ENCODE data around the gene TRAPPC11.

TRAPPC11 gene

GRCh38 chr4:183627979-183628588 is 31.0 kb upstream of the TRAPPC11 start:
- no peak for DNase-seq (ENCODE audit: low read depth, low spot score)

GRCh38 chr4:183631577-183632198 is 27.4 kb upstream of the TRAPPC11 start:
- no peak for TF ChIP-seq CTCF (IDR thresholded peaks at IDR 0.05; ENCODE audit: insufficient read depth, low read length, missing control alignments)
- CTCF ChIA-PET = no interaction called here
- DNase-seq (ENCODE audit: low read depth, low spot score) = no peak
- no peak overlapping the region for H3K4me3 ChIP-seq (ENCODE audit: low read depth, low read length)
- POLR2A ChIA-PET = no interaction called here

More at GRCh38 chr4:183627979-183628588, 31.0 kb upstream of the TRAPPC11 start:
- CTCF ChIA-PET = no interaction called here
- TF ChIP-seq CTCF (IDR thresholded peaks at IDR 0.05; ENCODE audit: insufficient read depth, low read length, missing control alignments) = no peak
- no peak overlapping the region for H3K4me3 ChIP-seq (ENCODE audit: low read depth, low read length)
- POLR2A ChIA-PET = no interaction called here

- TF ChIP-seq CTCF (IDR thresholded peaks at IDR 0.05; ENCODE audit: insufficient read depth, low read length, missing control alignments) = no peak
- H3K4me3 ChIP-seq (ENCODE audit: low read depth, low read length) = no peak overlapping the region
- ChIA-PET CTCF (no interaction called here), POLR2A (no interaction called here)
- DNase-seq (ENCODE audit: low read depth, low spot score) = no peak
These were observed 26.4 kb upstream of the TRAPPC11 start for GRCh38 chr4:183632689-183633088.

- ChIA-PET CTCF (interaction anchor here (1.3 kb wide), 1 partner anchor 20 kb away, joined by 3 read pairs; no protein-coding TSS in a partner anchor), POLR2A (no interaction called here)
- TF ChIP-seq CTCF (IDR thresholded peaks at IDR 0.05; ENCODE audit: insufficient read depth, low read length, missing control alignments) = no peak
- DNase-seq (ENCODE audit: low read depth, low spot score) = no peak
- H3K4me3 ChIP-seq (ENCODE audit: low read depth, low read length) = no peak overlapping the region
These were observed 25.4 kb upstream of the TRAPPC11 start for GRCh38 chr4:183633476-183634400.

- H3K4me3 ChIP-seq (ENCODE audit: low read depth, low read length) = no peak overlapping the region
- POLR2A ChIA-PET = no interaction called here
- no peak for DNase-seq (ENCODE audit: low read depth, low spot score)
- CTCF ChIA-PET = interaction anchor here (1.3 kb wide), 1 partner anchor 22 kb away, joined by 3 read pairs; no protein-coding TSS in a partner anchor
- TF ChIP-seq CTCF (IDR thresholded peaks at IDR 0.05; ENCODE audit: insufficient read depth, low read length, missing control alignments) = no peak
These were observed 23.8 kb upstream of the TRAPPC11 start for GRCh38 chr4:183635321-183635720.

- DNase-seq (ENCODE audit: low read depth, low spot score) = no peak
- H3K4me3 ChIP-seq (ENCODE audit: low read depth, low read length) = no peak overlapping the region
- TF ChIP-seq CTCF (IDR thresholded peaks at IDR 0.05; ENCODE audit: insufficient read depth, low read length, missing control alignments) = no peak
- POLR2A ChIA-PET = no interaction called here
- CTCF ChIA-PET = interaction anchor here (1.5 kb wide), 1 partner anchor 10 kb away, joined by 3 read pairs; no protein-coding TSS in a partner anchor
These were observed 23.4 kb upstream of the TRAPPC11 start for GRCh38 chr4:183635741-183636140.
